Islet of Langerhans (tissue), 1 donor: ENCODE data around the gene CHURC1.
"Not testable (repeated sequence)": the region's sequence is repeated elsewhere in the genome, so short reads cannot be mapped to it uniquely, and the experiment has no call there.

Experiments
- FAIRE-seq: peaks from one replicate; lab custom pipeline; 2011; peaks lifted over from hg19 to GRCh38; lab: Jason Lieb, UNC

CHURC1 gene

DNA sequence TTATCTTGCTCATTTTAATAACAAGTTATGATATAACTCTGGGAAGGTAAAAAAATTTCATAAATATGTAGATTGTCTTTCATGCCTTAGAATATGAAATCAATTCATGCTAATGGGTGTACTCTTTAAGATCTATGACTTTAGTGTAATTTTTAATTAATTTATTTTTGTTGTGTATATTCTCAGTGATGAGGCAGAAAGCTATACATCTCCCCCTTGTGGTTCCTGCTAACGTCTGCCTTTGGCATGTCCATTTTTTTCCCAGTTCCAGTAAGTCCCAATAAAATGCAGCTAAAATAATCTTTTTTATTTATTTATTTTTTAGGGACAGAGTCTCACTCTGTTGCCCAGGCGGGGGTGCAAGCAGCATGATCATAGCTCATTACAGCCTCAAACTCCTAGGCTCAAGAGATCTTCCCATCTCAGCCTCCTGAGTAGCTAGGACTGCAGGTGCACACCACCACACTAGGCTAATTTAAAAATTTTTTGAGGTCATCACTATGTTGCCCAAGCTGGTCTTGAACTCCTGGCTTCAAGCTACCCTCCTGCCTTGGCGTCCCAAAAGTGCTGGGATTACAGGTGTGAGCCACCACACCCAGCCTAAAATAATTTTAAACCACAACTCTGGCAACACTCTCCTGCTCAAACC is 3.3 kb upstream of the CHURC1 start:
- FAIRE-seq: no peak

GRCh38 chr14:64912261-64912660 is 2.0 kb upstream of the CHURC1 start:
- no peak for FAIRE-seq

GRCh38 chr14:64913477-64913876 is 778 bp upstream of the CHURC1 start:
- FAIRE-seq: not testable (repeated sequence)

- FAIRE-seq: no peak
Observed at GRCh38 chr14:64915029-64915424, 772 bp downstream of the CHURC1 start.

GRCh38 chr14:64915797-64916196 is 1.5 kb downstream of the CHURC1 start:
- FAIRE-seq: no peak

GRCh38 chr14:64918216-64918615 is 4.0 kb downstream of the CHURC1 start:
- FAIRE-seq: no peak

DNA sequence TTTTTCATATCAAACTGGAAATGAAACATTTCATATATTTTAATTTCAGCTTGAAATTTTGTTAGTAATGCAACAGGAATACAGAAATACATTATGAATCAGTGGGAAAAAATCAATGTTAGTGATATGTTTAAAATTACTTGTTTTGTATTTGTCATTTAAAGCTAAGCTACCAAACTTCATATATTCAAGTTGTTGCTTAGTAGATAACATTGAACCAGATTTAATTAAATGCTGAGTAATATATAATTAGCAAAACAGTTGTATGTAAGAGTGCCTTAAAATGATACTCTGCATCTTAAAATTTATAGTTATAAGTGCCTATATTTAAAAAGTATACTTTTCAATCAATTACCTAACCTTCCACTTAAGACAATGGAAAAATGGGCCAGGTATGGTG is 5.0 kb downstream of the CHURC1 start:
- FAIRE-seq: no peak

- FAIRE-seq: no peak
Observed at GRCh38 chr14:64919618-64920017, 5.4 kb downstream of the CHURC1 start.

- FAIRE-seq: no peak
Observed at GRCh38 chr14:64920465-64920864, 6.2 kb downstream of the CHURC1 start.

- FAIRE-seq: no peak
Observed at GRCh38 chr14:64923015-64923414, 8.8 kb downstream of the CHURC1 start.

DNA sequence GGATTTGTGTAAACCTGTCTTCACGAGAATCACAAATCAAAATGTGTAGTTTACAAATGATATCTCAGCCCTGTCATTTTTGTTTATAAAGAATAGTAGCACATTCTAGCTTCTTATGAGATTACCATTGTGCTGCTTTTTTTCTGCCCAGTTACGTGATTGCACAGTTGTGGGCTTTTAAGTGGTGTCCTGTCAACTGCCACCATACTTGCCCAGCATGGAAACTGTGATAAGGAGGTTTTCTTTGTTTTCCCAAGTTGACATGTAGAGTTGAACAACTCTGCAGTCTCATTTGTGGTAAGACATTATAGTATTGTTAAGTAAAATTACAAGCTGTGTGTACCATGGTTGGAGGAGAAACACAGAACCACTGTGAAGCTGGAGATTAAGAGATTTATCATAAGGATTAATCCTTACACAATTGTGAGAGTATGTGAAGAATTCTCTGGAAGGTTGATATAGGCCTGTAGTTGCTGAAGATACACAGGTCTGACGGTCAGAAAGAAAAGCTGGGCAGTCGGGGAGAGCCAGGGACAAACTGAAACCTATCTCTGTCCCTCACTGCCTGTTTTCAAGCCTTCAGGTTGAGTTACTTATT is 12.2 kb downstream of the CHURC1 start:
- no peak for FAIRE-seq

DNA sequence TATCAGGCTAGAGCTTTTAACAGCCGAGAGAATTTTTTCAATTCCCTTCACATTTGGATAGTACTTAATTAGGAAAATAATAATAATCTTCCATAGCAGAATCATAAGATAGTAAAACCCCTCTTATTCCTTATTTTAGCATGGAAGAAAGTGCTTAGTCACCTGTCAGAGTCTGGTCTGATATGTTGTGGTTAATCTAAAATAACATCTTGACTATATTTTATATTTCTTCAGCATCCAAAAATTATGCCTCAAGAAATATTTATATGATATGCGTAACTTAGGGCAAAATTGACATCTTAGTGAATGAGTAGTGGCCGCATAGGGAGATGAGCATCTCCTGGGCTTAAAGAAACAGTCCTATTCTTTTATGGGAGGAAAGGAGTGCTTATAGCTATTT is 12.8 kb downstream of the CHURC1 start:
- no peak for FAIRE-seq

DNA sequence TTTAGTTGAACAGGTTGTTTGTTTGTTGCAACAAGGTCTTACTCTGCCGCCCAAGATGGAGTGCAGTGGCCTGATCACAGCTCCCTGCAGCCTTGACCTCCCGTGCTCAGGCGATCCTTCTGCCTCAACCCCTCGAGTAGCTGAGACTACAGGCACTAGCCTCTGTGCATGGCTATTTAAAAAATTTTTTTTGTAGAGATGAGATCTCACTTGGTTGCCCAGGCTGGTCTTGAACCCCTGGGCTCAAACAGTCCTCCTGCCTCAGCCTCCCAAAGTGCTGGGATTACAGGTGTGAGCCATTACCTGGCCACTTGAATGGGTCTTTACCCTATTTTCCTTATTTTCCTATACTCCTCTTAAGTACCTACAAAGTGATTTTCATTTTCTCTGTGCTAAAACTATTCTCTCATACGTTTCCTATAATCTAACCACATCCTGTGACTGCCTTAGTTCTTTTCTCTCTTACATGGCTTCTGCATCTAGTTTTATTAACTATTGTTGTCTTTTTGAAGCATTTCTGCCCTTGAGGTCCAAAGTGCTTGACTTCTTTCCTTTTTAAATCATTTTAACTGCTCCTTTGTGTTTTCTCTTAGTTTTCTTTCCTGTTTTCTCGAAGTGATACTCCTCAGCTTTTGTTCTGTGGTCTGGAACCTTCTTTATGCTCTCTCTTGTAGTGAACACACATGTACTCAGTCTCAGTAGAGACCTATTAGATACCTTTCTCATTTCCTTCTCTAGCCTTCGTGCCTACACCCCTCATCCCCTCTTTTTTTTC is 14.2 kb downstream of the CHURC1 start:
- FAIRE-seq: no peak

- no peak for FAIRE-seq
Observed at GRCh38 chr14:64929014-64929359, 14.7 kb downstream of the CHURC1 start.

- FAIRE-seq: peak; percentile 30
Observed at GRCh38 chr14:64930085-64930843, 16.0 kb downstream of the CHURC1 start.

DNA sequence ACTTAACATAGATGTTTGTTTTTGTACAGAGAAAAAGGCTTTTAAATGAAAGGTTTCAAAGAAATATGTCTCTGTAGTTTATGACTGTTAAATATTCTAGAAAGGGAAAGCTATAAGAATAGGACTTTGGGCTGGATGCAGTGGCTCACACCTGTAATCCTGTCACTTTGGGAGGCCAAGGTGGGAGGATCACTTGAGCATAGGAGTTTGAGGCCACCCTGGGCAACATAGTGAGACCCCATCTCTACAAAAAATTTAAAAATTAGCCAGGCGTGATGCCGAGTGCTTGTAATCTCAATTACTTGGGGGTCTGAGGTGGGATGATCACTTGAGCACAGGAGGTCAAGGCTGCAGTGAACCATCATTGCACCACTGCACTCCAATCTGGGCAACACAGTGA is 16.9 kb downstream of the CHURC1 start:
- no peak for FAIRE-seq

DNA sequence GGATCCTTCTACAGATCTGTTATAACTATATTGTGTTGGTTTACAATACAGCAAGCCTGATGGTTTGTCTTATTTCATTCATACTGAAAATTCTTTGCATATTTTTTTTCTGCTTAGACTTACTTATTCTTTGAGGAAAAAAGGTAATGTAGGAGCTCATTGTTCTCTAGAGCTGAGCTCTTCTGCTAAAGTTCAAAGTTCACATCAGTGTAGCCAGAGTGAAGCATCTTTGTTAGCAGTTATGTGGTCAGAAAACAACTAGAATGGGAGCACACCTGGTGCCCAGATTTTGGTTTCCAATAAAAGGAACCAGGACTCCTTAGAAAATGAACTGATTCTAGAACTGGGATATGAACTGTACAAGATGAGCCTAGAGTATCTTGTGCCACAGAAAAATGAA is 18.0 kb downstream of the CHURC1 start:
- FAIRE-seq: no peak

DNA sequence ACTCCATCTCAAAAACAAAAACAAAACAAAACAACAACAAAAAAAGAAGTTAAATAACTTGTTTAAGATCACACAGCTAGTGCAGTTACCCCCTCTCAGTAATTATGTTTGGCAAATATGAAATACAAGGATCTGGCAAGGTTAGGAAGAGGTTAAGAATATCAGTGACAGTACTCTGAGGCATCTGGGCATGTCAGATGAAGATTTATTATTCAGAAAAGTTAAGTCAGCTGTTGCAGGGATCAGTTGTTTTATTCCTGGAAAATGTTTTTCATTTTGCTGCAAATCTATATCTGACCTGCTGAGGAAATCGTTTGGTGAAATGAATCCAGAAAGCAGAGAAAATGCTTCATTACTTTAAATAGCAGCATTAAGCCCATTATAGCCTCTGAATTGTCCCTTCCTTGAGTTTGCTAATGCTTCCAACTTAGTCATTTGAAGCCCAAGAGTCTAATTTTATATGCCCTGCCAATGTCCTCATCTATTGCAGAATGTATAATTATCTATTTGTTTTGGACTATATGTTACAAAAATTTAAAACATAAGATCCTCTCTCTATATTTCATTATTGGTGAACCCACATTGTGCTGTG is 20.2 kb downstream of the CHURC1 start:
- FAIRE-seq: no peak

GRCh38 chr14:64935508-64935907 is 21.3 kb downstream of the CHURC1 start:
- no peak for FAIRE-seq

DNA sequence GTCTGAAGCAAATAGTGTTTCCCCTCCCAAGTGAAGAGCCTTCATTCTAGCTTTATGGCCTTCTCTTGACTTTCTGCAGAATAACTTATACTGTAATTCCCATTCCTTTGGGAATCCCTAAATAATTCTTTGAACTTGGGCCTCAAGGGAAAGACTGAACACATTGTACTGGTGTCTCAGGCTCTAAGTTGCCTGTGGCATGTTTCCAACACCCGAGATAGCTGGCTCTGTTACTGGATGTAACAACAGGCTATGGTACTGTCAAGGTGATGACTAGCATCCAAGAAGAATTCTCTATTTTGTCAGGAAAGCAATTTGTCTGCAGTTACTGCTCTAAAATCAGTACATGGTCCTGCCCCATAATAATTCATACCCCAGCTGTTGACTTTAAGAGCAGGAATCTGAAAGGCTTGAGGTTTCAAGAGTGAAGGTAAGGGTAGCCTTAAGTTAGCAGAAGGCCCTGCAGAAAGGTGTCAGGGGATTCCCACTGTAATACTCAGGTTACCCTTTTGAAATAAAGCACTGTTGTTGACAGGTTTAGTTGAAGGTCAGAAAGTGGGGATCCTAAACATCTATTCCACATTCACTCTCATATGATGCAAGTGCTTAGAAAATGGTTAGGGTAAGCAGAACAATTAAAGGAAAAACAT is 23.0 kb downstream of the CHURC1 start:
- no peak for FAIRE-seq

GRCh38 chr14:64937821-64938193 is 23.6 kb downstream of the CHURC1 start:
- FAIRE-seq: no peak
